Smooth muscle cell (in vitro differentiated cells): ENCODE data around the gene GRIK1. TPM values are rescaled to one million over a fixed set of nuclear protein-coding genes. Genes with fewer than 3 reads are reported as not detected.

ENCODE experiments used
- DNase-seq: peaks from one replicate; lab custom pipeline; 2025; ENCODE audit not compliant: unreplicated experiment; lab: John Stamatoyannopoulos, UW
- H2AFZ ChIP-seq: fragments of 200-600 bp; sonication (generic); 2 replicates; pipeline ENCODE4 v1.6.0; 2016; ENCODE audit warnings: antibody characterized with exemption, low read depth, mild to moderate bottlenecking
- H3F3A ChIP-seq: fragments of 200-600 bp; sonication (generic); 2 replicates; pipeline ENCODE4 v1.6.0; 2017; ENCODE audit warnings: antibody characterized with exemption, low read depth
- H3K27ac ChIP-seq: fragments of 200-600 bp; sonication (generic); 2 replicates; pipeline ENCODE4 v1.5.1; 2016; ENCODE audit warnings: low read depth, mild to moderate bottlenecking
- H3K27me3 ChIP-seq: fragments of 200-600 bp; sonication (generic); 2 replicates; pipeline ENCODE4 v1.6.1; 2016; ENCODE audit warnings: low read depth, mild to moderate bottlenecking
- H3K36me3 ChIP-seq: fragments of 200-600 bp; sonication (generic); 2 replicates; pipeline ENCODE4 v1.5.1; 2016; ENCODE audit warnings: low read depth
- H3K4me1 ChIP-seq: fragments of 200-600 bp; sonication (generic); 2 replicates; pipeline ENCODE4 v1.5.1; 2016; ENCODE audit warnings: low read depth
- H3K4me2 ChIP-seq: fragments of 200-600 bp; sonication (generic); 2 replicates; pipeline ENCODE4 v1.6.0; 2016; ENCODE audit warnings: mild to moderate bottlenecking
- H3K4me3 ChIP-seq: fragments of 200-600 bp; sonication (generic); 2 replicates; pipeline ENCODE4 v1.5.1; 2016; ENCODE audit warnings: mild to moderate bottlenecking
- H3K79me2 ChIP-seq: fragments of 200-600 bp; sonication (generic); 2 replicates; pipeline ENCODE4 v1.6.0; 2016; ENCODE audit warnings: low read depth, mild to moderate bottlenecking
- H3K9ac ChIP-seq: fragments of 200-600 bp; sonication (generic); 2 replicates; pipeline ENCODE4 v1.6.0; 2016; ENCODE audit warnings: low read depth
- H3K9me3 ChIP-seq: fragments of 200-600 bp; sonication (generic); replicated peaks from 2 replicates; pipeline ENCODE4 v1.5.1; 2016; ENCODE audit warnings: low read depth
- H4K20me1 ChIP-seq: fragments of 200-600 bp; sonication (generic); 2 replicates; pipeline ENCODE4 v1.6.0; 2016; ENCODE audit warnings: low read depth
- CTCF ChIP-seq: fragments of 200-600 bp; sonication (generic); IDR thresholded peaks from 2 replicates; pipeline ENCODE4 v1.5.1; 2017; ENCODE audit warnings: borderline replicate concordance, mild to moderate bottlenecking, antibody characterized with exemption; ENCODE audit not compliant: insufficient read depth, poor library complexity, severe bottlenecking
- WGBS: methylation state at CpG from one replicate; pipeline ENCODE4 v1.1.7; 2016; ENCODE audit warnings: low lambda C conversion rate; 5-methylcytosine and 5-hydroxymethylcytosine counted together
- polyA plus RNA-seq: library from polyadenylated mRNA; unstranded; fragments of >200 nt; fragmentation: Nextera tagmentation; extraction: Ambion mirVana; gene quantifications from 2 replicates; pipeline ENCODE4 v1.2.1, GENCODE V29; 2016
- total RNA-seq: library from RNA; depleted of rRNA; stranded (reverse); fragments of >200 nt; gene quantifications from 2 replicates; pipeline ENCODE4 v1.2.3, GENCODE V29; 2014

Gene GRIK1
- total and polyA plus RNA-seq, 2 experiments from 2014 or later = 0.09 TPM; not detected in 1

GRCh38 chr21:29641635-29642550 lies 297.9 kb downstream of the GRIK1 start:
- Histone ChIP-seq H3K36me3 (no peaks in the 10 kb centered on the region), H4K20me1 (no peaks in the 10 kb centered on the region), H3K27me3 (no peaks in the 10 kb centered on the region), H3F3A (no peaks in the 10 kb centered on the region), H3K4me3 (no peak overlapping the region), H3K4me2 (no peak overlapping the region), H3K27ac (no peak overlapping the region), H3K79me2 (no peaks in the 10 kb centered on the region), H3K4me1 (no peaks in the 10 kb centered on the region), H2AFZ (no peak overlapping the region), H3K9ac (no peak overlapping the region), H3K9me3 (no peaks in the 10 kb centered on the region)
- TF ChIP-seq CTCF = no peak
- WGBS = 79% methylated on average over 7 of the region's 7 CpGs
- no peak for DNase-seq

GRCh38 chr21:29641001-29641634 lies 298.7 kb downstream of the GRIK1 start:
- no peak for TF ChIP-seq CTCF
- no peaks in the 10 kb centered on the region for H3K36me3 ChIP-seq
- no peak overlapping the region for H3K27ac ChIP-seq
- no peaks in the 10 kb centered on the region for H3K9me3 ChIP-seq
- 83% methylated on average over 5 of the region's 5 CpGs for WGBS
- no peaks in the 10 kb centered on the region for H4K20me1 ChIP-seq
- no peaks in the 10 kb centered on the region for H3K27me3 ChIP-seq
- no peaks in the 10 kb centered on the region for H3K79me2 ChIP-seq
- H2AFZ ChIP-seq = no peak overlapping the region
- H3K4me2 ChIP-seq = no peak overlapping the region
- H3K4me3 ChIP-seq = no peak overlapping the region
- no peak overlapping the region for H3K9ac ChIP-seq
- no peaks in the 10 kb centered on the region for H3F3A ChIP-seq
- H3K4me1 ChIP-seq = no peaks in the 10 kb centered on the region
- DNase-seq = no peak

GRCh38 chr21:29640080-29640508 lies 299.7 kb downstream of the GRIK1 start:
- no peak for DNase-seq
- H2AFZ ChIP-seq = no peak overlapping the region
- no peak for TF ChIP-seq CTCF
- H3K9me3 ChIP-seq = no peaks in the 10 kb centered on the region
- H3K4me2 ChIP-seq = no peak overlapping the region
- no peak overlapping the region for H3K27ac ChIP-seq
- H3K36me3 ChIP-seq = no peaks in the 10 kb centered on the region
- H3K79me2 ChIP-seq = no peaks in the 10 kb centered on the region
- H4K20me1 ChIP-seq = no peaks in the 10 kb centered on the region
- H3F3A ChIP-seq = no peaks in the 10 kb centered on the region
- no peak overlapping the region for H3K4me3 ChIP-seq
- H3K4me1 ChIP-seq = no peaks in the 10 kb centered on the region
- no peak overlapping the region for H3K9ac ChIP-seq
- 86% methylated on average over 2 of the region's 2 CpGs for WGBS
- H3K27me3 ChIP-seq = no peaks in the 10 kb centered on the region
